Activated T-cell treated with anti-CD3 and anti-CD28 coated beads, Interleukin-2, amount 50 U/mL, for 4 hours (primary cell): ENCODE results near the gene GDI2. TPM values are rescaled to one million over a fixed set of nuclear protein-coding genes. Genes with fewer than 3 reads are reported as not detected.
A peak's percentile ranks its signal among the peaks of the same experiment; 100 is the strongest.
"Not testable (repeated sequence)": the region's sequence is repeated elsewhere in the genome, so short reads cannot be mapped to it uniquely, and the experiment has no call there.

Experiments
- ATAC-seq, 2 donors: fragments of 200-7000 bp; cut with Tn5 transposase; one replicate each; pipeline ENCODE4 v1.10.0; 2021
- DNase-seq: peaks from one replicate; pipeline ENCODE4 v3.0.0-alpha.2; 2020
- H3K27me3 Mint-ChIP-seq: one replicate; pipeline ENCODE4 v1.8.0; 2021; ENCODE audit warnings: low read depth, mixed read lengths
- H3K36me3 Mint-ChIP-seq: one replicate; pipeline ENCODE4 v1.8.0; 2022; ENCODE audit warnings: mixed read lengths; ENCODE audit not compliant: insufficient read depth
- H3K4me1 Mint-ChIP-seq: one replicate; pipeline ENCODE4 v1.8.0; 2021; ENCODE audit warnings: low read depth, mixed read lengths
- H3K4me3 Mint-ChIP-seq: one replicate; pipeline ENCODE4 v1.8.0; 2021; ENCODE audit warnings: mild to moderate bottlenecking, moderate library complexity, mixed read lengths
- H3K9me3 Mint-ChIP-seq: one replicate; pipeline ENCODE4 v1.8.0; 2021; ENCODE audit warnings: mixed read lengths
- total RNA-seq, 3 donors: library from RNA; stranded (reverse); gene quantifications; one replicate each; pipeline ENCODE4 v1.2.1, GENCODE V29; 2021

GDI2 gene
- total RNA-seq, 3 donors from 2014 or later: 270 to 301 (median 294) TPM

GRCh38 chr10:5813091-5813340 lies 218 bp downstream of the GDI2 start:
- ATAC-seq (peak; percentile 33), DNase-seq (no peak)
- H3K36me3 Mint-ChIP-seq: peaks cover 15% of the 10 kb centered on the region
- H3K4me3 Mint-ChIP-seq: peak overlapping the region; percentile 99
- no peaks in the 10 kb centered on the region for H3K27me3 Mint-ChIP-seq
- no peaks in the 10 kb centered on the region for H3K9me3 Mint-ChIP-seq
- H3K4me1 Mint-ChIP-seq: peaks cover 58% of the 10 kb centered on the region

GRCh38 chr10:5812283-5813090 lies 747 bp downstream of the GDI2 start:
- DNase-seq (peak; percentile 11), ATAC-seq (peak; percentile 34 to 35)
- H3K36me3 Mint-ChIP-seq: peaks cover 17% of the 10 kb centered on the region
- no peaks in the 10 kb centered on the region for H3K9me3 Mint-ChIP-seq
- no peaks in the 10 kb centered on the region for H3K27me3 Mint-ChIP-seq
- peak overlapping the region; percentile 99 for H3K4me3 Mint-ChIP-seq
- peaks cover 57% of the 10 kb centered on the region for H3K4me1 Mint-ChIP-seq

GRCh38 chr10:5811387-5811821 lies 1.8 kb downstream of the GDI2 start:
- DNase-seq (no peak), ATAC-seq (no peak)
- H3K36me3 Mint-ChIP-seq: peaks cover 20% of the 10 kb centered on the region
- H3K27me3 Mint-ChIP-seq: no peaks in the 10 kb centered on the region
- H3K9me3 Mint-ChIP-seq: no peaks in the 10 kb centered on the region
- peaks cover 61% of the 10 kb centered on the region for H3K4me1 Mint-ChIP-seq
- peak overlapping the region; percentile 99 for H3K4me3 Mint-ChIP-seq

GRCh38 chr10:5810225-5810624 lies 3.0 kb downstream of the GDI2 start:
- no peak for DNase-seq
- Mint-ChIP-seq H3K36me3 (peaks cover 20% of the 10 kb centered on the region), H3K9me3 (no peaks in the 10 kb centered on the region), H3K27me3 (no peaks in the 10 kb centered on the region), H3K4me3 (peak overlapping the region; percentile 99), H3K4me1 (peaks cover 66% of the 10 kb centered on the region)
- no peak for ATAC-seq

- Mint-ChIP-seq H3K4me1 (peaks cover 60% of the 10 kb centered on the region), H3K9me3 (no peaks in the 10 kb centered on the region), H3K36me3 (peaks cover 20% of the 10 kb centered on the region), H3K27me3 (no peaks in the 10 kb centered on the region), H3K4me3 (peak overlapping the region; percentile 99)
- no peak for DNase-seq
- ATAC-seq: no peak
Measured at GRCh38 chr10:5809527-5810154, 3.6 kb downstream of the GDI2 start.

GRCh38 chr10:5808783-5809392 lies 4.3 kb downstream of the GDI2 start:
- peak overlapping the region; percentile 99 for H3K4me3 Mint-ChIP-seq
- not testable (repeated sequence) for DNase-seq, H3K9me3 Mint-ChIP-seq, H3K27me3 Mint-ChIP-seq, ATAC-seq
- peaks cover 59% of the 10 kb centered on the region for H3K4me1 Mint-ChIP-seq
- peaks cover 21% of the 10 kb centered on the region for H3K36me3 Mint-ChIP-seq

GRCh38 chr10:5806745-5807144 lies 6.5 kb downstream of the GDI2 start:
- ATAC-seq (no peak), DNase-seq (no peak)
- Mint-ChIP-seq H3K4me1 (peaks cover 66% of the 10 kb centered on the region), H3K9me3 (no peaks in the 10 kb centered on the region), H3K36me3 (peaks cover 14% of the 10 kb centered on the region), H3K4me3 (no peak overlapping the region), H3K27me3 (no peaks in the 10 kb centered on the region)

- ATAC-seq (no peak), DNase-seq (no peak)
- peaks cover 14% of the 10 kb centered on the region for H3K36me3 Mint-ChIP-seq
- no peak overlapping the region for H3K4me3 Mint-ChIP-seq
- H3K4me1 Mint-ChIP-seq: peaks cover 61% of the 10 kb centered on the region
- no peaks in the 10 kb centered on the region for H3K27me3 Mint-ChIP-seq
- no peaks in the 10 kb centered on the region for H3K9me3 Mint-ChIP-seq
Measured at GRCh38 chr10:5805711-5806110, 7.5 kb downstream of the GDI2 start.

GRCh38 chr10:5805260-5805659 lies 8.0 kb downstream of the GDI2 start:
- Mint-ChIP-seq H3K4me1 (peaks cover 59% of the 10 kb centered on the region), H3K4me3 (no peak overlapping the region)

GRCh38 chr10:5804386-5804785 lies 8.8 kb downstream of the GDI2 start:
- DNase-seq: no peak
- Mint-ChIP-seq H3K36me3 (peaks cover 16% of the 10 kb centered on the region), H3K4me1 (peaks cover 53% of the 10 kb centered on the region), H3K9me3 (no peaks in the 10 kb centered on the region), H3K27me3 (no peaks in the 10 kb centered on the region), H3K4me3 (no peak overlapping the region)
- no peak for ATAC-seq

More at GRCh38 chr10:5805260-5805659, 8.0 kb downstream of the GDI2 start:
- peaks cover 16% of the 10 kb centered on the region for H3K36me3 Mint-ChIP-seq
- H3K9me3 Mint-ChIP-seq: no peaks in the 10 kb centered on the region
- DNase-seq (no peak), ATAC-seq (no peak)
- H3K27me3 Mint-ChIP-seq: no peaks in the 10 kb centered on the region

GRCh38 chr10:5800782-5801181 lies 12.5 kb downstream of the GDI2 start:
- Mint-ChIP-seq H3K4me3 (no peak overlapping the region), H3K4me1 (peaks cover 23% of the 10 kb centered on the region), H3K36me3 (peaks cover 14% of the 10 kb centered on the region), H3K9me3 (no peaks in the 10 kb centered on the region), H3K27me3 (no peaks in the 10 kb centered on the region)
- no peak for DNase-seq
- no peak for ATAC-seq

- no peak for DNase-seq
- Mint-ChIP-seq H3K4me3 (no peak overlapping the region), H3K4me1 (peaks cover 10% of the 10 kb centered on the region), H3K9me3 (no peaks in the 10 kb centered on the region), H3K27me3 (no peaks in the 10 kb centered on the region), H3K36me3 (peaks cover 35% of the 10 kb centered on the region)
- no peak for ATAC-seq
Measured at GRCh38 chr10:5794236-5794635, 19.0 kb downstream of the GDI2 start.

- Mint-ChIP-seq H3K4me1 (peaks cover 23% of the 10 kb centered on the region), H3K9me3 (peaks cover 2% of the 10 kb centered on the region), H3K27me3 (no peaks in the 10 kb centered on the region), H3K4me3 (no peak overlapping the region), H3K36me3 (peaks cover 56% of the 10 kb centered on the region)
- no peak for ATAC-seq
- no peak for DNase-seq
Measured at GRCh38 chr10:5789626-5790025, 23.6 kb downstream of the GDI2 start.

- peaks cover 59% of the 10 kb centered on the region for H3K36me3 Mint-ChIP-seq
- H3K27me3 Mint-ChIP-seq: no peaks in the 10 kb centered on the region
- ATAC-seq (no peak), DNase-seq (no peak)
- peaks cover 9% of the 10 kb centered on the region for H3K9me3 Mint-ChIP-seq
- H3K4me3 Mint-ChIP-seq: no peak overlapping the region
- peaks cover 21% of the 10 kb centered on the region for H3K4me1 Mint-ChIP-seq
Measured at GRCh38 chr10:5788969-5789368, 24.3 kb downstream of the GDI2 start.

GRCh38 chr10:5783300-5783699 lies 29.9 kb downstream of the GDI2 start:
- DNase-seq (no peak), ATAC-seq (no peak)
- Mint-ChIP-seq H3K36me3 (peaks cover 65% of the 10 kb centered on the region), H3K27me3 (no peaks in the 10 kb centered on the region), H3K4me1 (peaks cover 33% of the 10 kb centered on the region), H3K4me3 (no peak overlapping the region), H3K9me3 (peaks cover 18% of the 10 kb centered on the region)
